Measurements from ENCODE around the gene C1orf232. TPM values are rescaled to one million over a fixed set of nuclear protein-coding genes. Genes with fewer than 3 reads are reported as not detected.

The C1orf232 gene
- total and polyA plus RNA-seq, 8 donors = not detected

GRCh38 chr1:26142159-26142558, 26.6 kb downstream of the C1orf232 start:
- no peak overlapping the region for H3K4me3 ChIP-seq
- H3K27me3 ChIP-seq = no peaks in the 10 kb centered on the region
- no peaks in the 10 kb centered on the region for H3K36me3 ChIP-seq
- H3K4me1 ChIP-seq = peaks cover 0 to 16% of the 10 kb centered on the region in 2 donors
- TF ChIP-seq, protein P1, sequence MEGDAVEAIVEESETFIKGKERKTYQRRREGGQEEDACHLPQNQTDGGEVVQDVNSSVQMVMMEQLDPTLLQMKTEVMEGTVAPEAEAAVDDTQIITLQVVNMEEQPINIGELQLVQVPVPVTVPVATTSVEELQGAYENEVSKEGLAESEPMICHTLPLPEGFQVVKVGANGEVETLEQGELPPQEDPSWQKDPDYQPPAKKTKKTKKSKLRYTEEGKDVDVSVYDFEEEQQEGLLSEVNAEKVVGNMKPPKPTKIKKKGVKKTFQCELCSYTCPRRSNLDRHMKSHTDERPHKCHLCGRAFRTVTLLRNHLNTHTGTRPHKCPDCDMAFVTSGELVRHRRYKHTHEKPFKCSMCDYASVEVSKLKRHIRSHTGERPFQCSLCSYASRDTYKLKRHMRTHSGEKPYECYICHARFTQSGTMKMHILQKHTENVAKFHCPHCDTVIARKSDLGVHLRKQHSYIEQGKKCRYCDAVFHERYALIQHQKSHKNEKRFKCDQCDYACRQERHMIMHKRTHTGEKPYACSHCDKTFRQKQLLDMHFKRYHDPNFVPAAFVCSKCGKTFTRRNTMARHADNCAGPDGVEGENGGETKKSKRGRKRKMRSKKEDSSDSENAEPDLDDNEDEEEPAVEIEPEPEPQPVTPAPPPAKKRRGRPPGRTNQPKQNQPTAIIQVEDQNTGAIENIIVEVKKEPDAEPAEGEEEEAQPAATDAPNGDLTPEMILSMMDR (IDR thresholded peaks at IDR 0.05) = no peak
- intact Hi-C loops (cut with DNase I) = no loop called here
- ATAC-seq (no peak), DNase-seq (no peak)
- no peaks in the 10 kb centered on the region for H3K9me3 ChIP-seq
- no peak overlapping the region for H3K27ac ChIP-seq

DNA sequence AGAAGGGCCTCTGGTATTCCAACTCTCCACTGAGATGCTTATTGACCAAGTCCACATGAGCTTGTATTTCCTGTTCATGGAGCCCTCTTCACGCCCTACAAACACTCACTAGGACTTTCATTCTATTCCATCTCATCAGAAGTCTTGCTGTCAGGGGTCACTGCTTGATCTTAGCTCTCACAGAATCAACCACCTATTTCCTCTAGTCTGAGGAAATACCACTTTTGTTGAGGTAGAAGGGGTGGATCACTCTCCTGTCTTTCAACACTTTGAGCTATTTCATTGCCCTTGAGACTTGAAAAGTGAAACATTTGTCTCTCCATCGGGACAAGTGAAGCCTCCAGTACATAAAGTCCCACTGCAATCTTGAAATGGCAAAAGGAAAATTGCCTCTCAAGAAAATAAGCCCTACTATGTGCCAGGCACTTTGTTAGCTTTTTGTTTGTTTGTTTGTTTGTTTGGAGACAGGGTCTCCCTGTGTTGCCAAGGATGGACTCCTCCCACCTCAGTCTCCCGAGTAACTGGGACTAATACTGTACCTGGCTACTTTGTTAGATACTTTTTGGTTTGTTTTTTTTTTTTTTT, 29.7 kb downstream of the C1orf232 start:
- H3K4me1 ChIP-seq = peaks cover 0 to 10% of the 10 kb centered on the region in 2 donors
- TF ChIP-seq, protein P1 (IDR thresholded peaks at IDR 0.05) = no peak
- H3K4me3 ChIP-seq = no peak overlapping the region
- DNase-seq (peak in 1 of 4 donors; percentile 54), ATAC-seq (peak; percentile 74)
- no peaks in the 10 kb centered on the region for H3K36me3 ChIP-seq
- no peaks in the 10 kb centered on the region for H3K27me3 ChIP-seq
- H3K27ac ChIP-seq = no peak overlapping the region
- intact Hi-C loops (cut with DNase I) = no loop called here
- H3K9me3 ChIP-seq = no peaks in the 10 kb centered on the region

GRCh38 chr1:26134466-26134865, 34.3 kb downstream of the C1orf232 start:
- no peaks in the 10 kb centered on the region for H3K36me3 ChIP-seq
- DNase-seq (no peak), ATAC-seq (no peak)
- no peak overlapping the region for H3K4me3 ChIP-seq
- H3K4me1 ChIP-seq = peaks cover 0 to 7% of the 10 kb centered on the region in 2 donors
- no peaks in the 10 kb centered on the region for H3K9me3 ChIP-seq
- no peaks in the 10 kb centered on the region for H3K27me3 ChIP-seq
- TF ChIP-seq, protein P1 (IDR thresholded peaks at IDR 0.05) = no peak
- H3K27ac ChIP-seq = no peak overlapping the region
- intact Hi-C loops (cut with DNase I) = no loop called here

DNA sequence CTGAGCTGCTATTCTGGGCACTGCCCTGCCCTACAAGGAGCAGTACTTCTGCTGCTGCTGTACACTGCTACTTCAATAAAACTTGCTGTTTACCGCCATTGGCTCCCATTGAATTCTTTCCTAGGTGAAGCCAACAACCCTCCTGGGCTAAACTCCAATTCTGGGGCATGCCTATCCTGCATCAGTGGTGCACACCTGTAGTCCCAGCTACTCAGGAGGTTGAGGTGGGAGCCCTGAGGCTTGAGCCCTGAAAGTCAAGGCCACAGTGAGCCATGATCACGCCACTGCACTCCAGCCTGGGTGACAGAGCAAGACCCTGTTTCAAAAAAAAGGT, 36.0 kb downstream of the C1orf232 start:
- intact Hi-C loops (cut with DNase I) = no loop called here
- ATAC-seq = no peak
- Histone ChIP-seq H3K36me3 (no peaks in the 10 kb centered on the region), H3K27ac (no peak overlapping the region), H3K27me3 (no peaks in the 10 kb centered on the region), H3K4me3 (no peak overlapping the region), H3K9me3 (no peaks in the 10 kb centered on the region), H3K4me1 (peaks cover 0 to 7% of the 10 kb centered on the region in 2 donors)
- TF ChIP-seq, protein P1 (IDR thresholded peaks at IDR 0.05) = no peak
- DNase-seq = no peak

GRCh38 chr1:26132128-26132833, 36.5 kb downstream of the C1orf232 start:
- TF ChIP-seq, protein P1 (IDR thresholded peaks at IDR 0.05) = no peak
- H3K36me3 ChIP-seq = no peaks in the 10 kb centered on the region
- H3K9me3 ChIP-seq = no peaks in the 10 kb centered on the region
- DNase-seq = no peak
- no peak for ATAC-seq
- H3K4me3 ChIP-seq = no peak overlapping the region
- peaks cover 0 to 12% of the 10 kb centered on the region in 2 donors for H3K4me1 ChIP-seq
- H3K27me3 ChIP-seq = no peaks in the 10 kb centered on the region
- intact Hi-C loops (cut with DNase I) = no loop called here
- H3K27ac ChIP-seq = no peak overlapping the region

All from left lung (tissue), 10 donors.